ENCODE data around the gene HDHD5. TPM values are rescaled to one million over a fixed set of nuclear protein-coding genes. Genes with fewer than 3 reads are reported as not detected.
A peak's percentile ranks its signal among the peaks of the same experiment; 100 is the strongest.

Gene HDHD5
- total RNA-seq, 2 donors from 2014 or later = 39.4 to 53.0 TPM

DNA sequence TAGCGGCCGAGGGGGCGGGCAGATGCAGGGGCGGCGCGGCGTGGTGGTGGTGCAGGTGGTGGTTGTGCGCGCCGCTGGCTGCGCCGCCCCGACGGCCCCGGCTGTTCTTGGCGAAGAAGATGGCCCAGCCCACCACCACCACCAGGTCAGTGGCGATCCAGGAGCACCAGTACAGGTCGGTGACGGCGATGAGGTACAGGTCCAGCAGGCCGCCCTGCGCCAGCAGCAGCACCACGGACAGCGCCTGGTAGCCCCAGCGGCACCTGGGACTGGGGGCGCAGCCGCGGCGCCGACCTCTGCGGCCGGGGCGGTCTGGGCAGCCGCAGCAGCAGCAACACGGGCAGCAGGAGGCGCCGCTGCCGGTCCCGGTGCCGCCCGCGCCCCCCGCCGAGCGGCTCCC, 38.8 kb downstream of the HDHD5 start:
- H3K4me3 Mint-ChIP-seq = peak overlapping the region; percentile 67
- peaks cover 34% of the 10 kb centered on the region for H3K4me1 Mint-ChIP-seq
- no peaks in the 10 kb centered on the region for H3K36me3 ChIP-seq (ENCODE audit: control insufficient read depth, insufficient read depth, low read length)
- H3K4me3 ChIP-seq (ENCODE audit: low read length) = no peak overlapping the region
- no peaks in the 10 kb centered on the region for H3K36me3 Mint-ChIP-seq (ENCODE audit: low read depth)
- DNase-seq = peak; percentile 97
- no peak overlapping the region for H3K27ac ChIP-seq (ENCODE audit: low read depth, low read length)
- H3K9ac ChIP-seq (ENCODE audit: extremely low read depth, low read length, poor library complexity, severe bottlenecking) = no peak overlapping the region
- no peaks in the 10 kb centered on the region for H3K9me3 Mint-ChIP-seq
- TF ChIP-seq, protein P1, sequence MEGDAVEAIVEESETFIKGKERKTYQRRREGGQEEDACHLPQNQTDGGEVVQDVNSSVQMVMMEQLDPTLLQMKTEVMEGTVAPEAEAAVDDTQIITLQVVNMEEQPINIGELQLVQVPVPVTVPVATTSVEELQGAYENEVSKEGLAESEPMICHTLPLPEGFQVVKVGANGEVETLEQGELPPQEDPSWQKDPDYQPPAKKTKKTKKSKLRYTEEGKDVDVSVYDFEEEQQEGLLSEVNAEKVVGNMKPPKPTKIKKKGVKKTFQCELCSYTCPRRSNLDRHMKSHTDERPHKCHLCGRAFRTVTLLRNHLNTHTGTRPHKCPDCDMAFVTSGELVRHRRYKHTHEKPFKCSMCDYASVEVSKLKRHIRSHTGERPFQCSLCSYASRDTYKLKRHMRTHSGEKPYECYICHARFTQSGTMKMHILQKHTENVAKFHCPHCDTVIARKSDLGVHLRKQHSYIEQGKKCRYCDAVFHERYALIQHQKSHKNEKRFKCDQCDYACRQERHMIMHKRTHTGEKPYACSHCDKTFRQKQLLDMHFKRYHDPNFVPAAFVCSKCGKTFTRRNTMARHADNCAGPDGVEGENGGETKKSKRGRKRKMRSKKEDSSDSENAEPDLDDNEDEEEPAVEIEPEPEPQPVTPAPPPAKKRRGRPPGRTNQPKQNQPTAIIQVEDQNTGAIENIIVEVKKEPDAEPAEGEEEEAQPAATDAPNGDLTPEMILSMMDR (conservative IDR thresholded peaks at IDR 0.05) = no peak
- 6% methylated on average over 45 of the region's 45 CpGs; no CpG with 5 or more reads in 1 of the 2 experiments for WGBS, 2 experiments (ENCODE audit: insufficient coverage in 1 of 2, insufficient read length in 1 of 2)
- peaks cover 19% of the 10 kb centered on the region for H3K4me1 ChIP-seq (ENCODE audit: control insufficient read depth, insufficient read depth, low read length)
- H3K27ac Mint-ChIP-seq = no peak overlapping the region
- no peaks in the 10 kb centered on the region for H3K9me3 ChIP-seq (ENCODE audit: control insufficient read depth, low read length)
- peaks cover 17% of the 10 kb centered on the region for H3K27me3 Mint-ChIP-seq (ENCODE audit: insufficient read depth)
- H3K27me3 ChIP-seq (ENCODE audit: control insufficient read depth, insufficient read depth, low read length, poor library complexity, severe bottlenecking) = no peaks in the 10 kb centered on the region

- H3K9ac ChIP-seq (ENCODE audit: extremely low read depth, low read length, poor library complexity, severe bottlenecking) = no peak overlapping the region
- no peaks in the 10 kb centered on the region for H3K9me3 Mint-ChIP-seq
- H3K27ac Mint-ChIP-seq = no peak overlapping the region
- peaks cover 34% of the 10 kb centered on the region for H3K4me1 Mint-ChIP-seq
- no peaks in the 10 kb centered on the region for H3K27me3 ChIP-seq (ENCODE audit: control insufficient read depth, insufficient read depth, low read length, poor library complexity, severe bottlenecking)
- H3K36me3 ChIP-seq (ENCODE audit: control insufficient read depth, insufficient read depth, low read length) = no peaks in the 10 kb centered on the region
- no peak overlapping the region for H3K4me3 ChIP-seq (ENCODE audit: low read length)
- H3K9me3 ChIP-seq (ENCODE audit: control insufficient read depth, low read length) = no peaks in the 10 kb centered on the region
- no peaks in the 10 kb centered on the region for H3K36me3 Mint-ChIP-seq (ENCODE audit: low read depth)
- no peak overlapping the region for H3K27ac ChIP-seq (ENCODE audit: low read depth, low read length)
- WGBS, 2 experiments (ENCODE audit: insufficient coverage in 1 of 2, insufficient read length in 1 of 2) = 56 to 73% methylated on average over 19 to 63 of the region's 63 CpGs
- peaks cover 19% of the 10 kb centered on the region for H3K4me1 ChIP-seq (ENCODE audit: control insufficient read depth, insufficient read depth, low read length)
- H3K27me3 Mint-ChIP-seq (ENCODE audit: insufficient read depth) = peaks cover 17% of the 10 kb centered on the region
- DNase-seq = peak; percentile 88
- TF ChIP-seq, protein P1 (conservative IDR thresholded peaks at IDR 0.05) = peak; percentile 81
- peak overlapping the region; percentile 67 for H3K4me3 Mint-ChIP-seq
Measured at GRCh38 chr22:17119481-17120202, 39.4 kb downstream of the HDHD5 start.

- Histone ChIP-seq H3K4me3 (ENCODE audit: low read length) (peak overlapping the region; percentile 50), H3K36me3 (ENCODE audit: control insufficient read depth, insufficient read depth, low read length) (no peaks in the 10 kb centered on the region), H3K9ac (ENCODE audit: extremely low read depth, low read length, poor library complexity, severe bottlenecking) (no peak overlapping the region), H3K9me3 (ENCODE audit: control insufficient read depth, low read length) (no peaks in the 10 kb centered on the region), H3K27ac (ENCODE audit: low read depth, low read length) (no peak overlapping the region), H3K4me1 (ENCODE audit: control insufficient read depth, insufficient read depth, low read length) (peaks cover 19% of the 10 kb centered on the region), H3K27me3 (ENCODE audit: control insufficient read depth, insufficient read depth, low read length, poor library complexity, severe bottlenecking) (no peaks in the 10 kb centered on the region)
- Mint-ChIP-seq H3K4me3 (peak overlapping the region; percentile 6), H3K27me3 (ENCODE audit: insufficient read depth) (peaks cover 17% of the 10 kb centered on the region), H3K9me3 (no peaks in the 10 kb centered on the region), H3K27ac (no peak overlapping the region), H3K36me3 (ENCODE audit: low read depth) (no peaks in the 10 kb centered on the region), H3K4me1 (peaks cover 34% of the 10 kb centered on the region)
- WGBS, 2 experiments (ENCODE audit: insufficient coverage in 1 of 2, insufficient read length in 1 of 2) = 92 to 95% methylated on average over 2 to 4 of the region's 4 CpGs
- DNase-seq = no peak
- TF ChIP-seq, protein P1 (conservative IDR thresholded peaks at IDR 0.05) = no peak
Measured at GRCh38 chr22:17118342-17118741, 40.7 kb downstream of the HDHD5 start.

All from endodermal cell (in vitro differentiated cells).